C4-2B (cell line): Measurements from ENCODE around the gene PRH2.

ENCODE experiments used
- ZFX ChIP-seq: fragments of 450-650 bp; IDR thresholded peaks from 2 replicates; pipeline ENCODE4 v1.6.1; 2017
- TF ChIP-seq, protein P1 (sequence below): fragments of 450-650 bp; conservative IDR thresholded peaks from 2 replicates; pipeline ENCODE4 v1.5.1; 2017; ENCODE audit warnings: mild to moderate bottlenecking

DNA sequence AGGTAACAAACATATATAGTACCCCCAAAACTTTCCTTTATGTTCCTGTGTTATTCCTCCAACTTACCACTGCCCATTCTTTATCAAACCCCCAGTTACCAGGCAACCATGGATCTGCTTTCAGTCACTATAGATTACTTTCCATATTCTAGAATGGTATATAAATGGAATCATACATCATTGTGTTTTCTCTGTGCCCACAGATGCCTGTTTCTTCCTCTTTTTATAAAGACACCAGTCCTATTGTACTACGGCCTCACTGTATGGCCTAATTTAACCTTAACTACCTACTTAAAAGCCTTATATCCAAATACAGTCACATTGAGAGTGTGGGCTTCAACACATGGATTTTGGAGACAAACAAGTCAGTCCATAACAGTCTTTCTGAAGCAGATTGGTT is 7.5 kb downstream of the PRH2 start:
- TF ChIP-seq, protein P1, sequence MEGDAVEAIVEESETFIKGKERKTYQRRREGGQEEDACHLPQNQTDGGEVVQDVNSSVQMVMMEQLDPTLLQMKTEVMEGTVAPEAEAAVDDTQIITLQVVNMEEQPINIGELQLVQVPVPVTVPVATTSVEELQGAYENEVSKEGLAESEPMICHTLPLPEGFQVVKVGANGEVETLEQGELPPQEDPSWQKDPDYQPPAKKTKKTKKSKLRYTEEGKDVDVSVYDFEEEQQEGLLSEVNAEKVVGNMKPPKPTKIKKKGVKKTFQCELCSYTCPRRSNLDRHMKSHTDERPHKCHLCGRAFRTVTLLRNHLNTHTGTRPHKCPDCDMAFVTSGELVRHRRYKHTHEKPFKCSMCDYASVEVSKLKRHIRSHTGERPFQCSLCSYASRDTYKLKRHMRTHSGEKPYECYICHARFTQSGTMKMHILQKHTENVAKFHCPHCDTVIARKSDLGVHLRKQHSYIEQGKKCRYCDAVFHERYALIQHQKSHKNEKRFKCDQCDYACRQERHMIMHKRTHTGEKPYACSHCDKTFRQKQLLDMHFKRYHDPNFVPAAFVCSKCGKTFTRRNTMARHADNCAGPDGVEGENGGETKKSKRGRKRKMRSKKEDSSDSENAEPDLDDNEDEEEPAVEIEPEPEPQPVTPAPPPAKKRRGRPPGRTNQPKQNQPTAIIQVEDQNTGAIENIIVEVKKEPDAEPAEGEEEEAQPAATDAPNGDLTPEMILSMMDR, result no peak
- no peak for TF ChIP-seq ZFX
